ENCODE results near the gene ARCN1.

Gene ARCN1

DNA sequence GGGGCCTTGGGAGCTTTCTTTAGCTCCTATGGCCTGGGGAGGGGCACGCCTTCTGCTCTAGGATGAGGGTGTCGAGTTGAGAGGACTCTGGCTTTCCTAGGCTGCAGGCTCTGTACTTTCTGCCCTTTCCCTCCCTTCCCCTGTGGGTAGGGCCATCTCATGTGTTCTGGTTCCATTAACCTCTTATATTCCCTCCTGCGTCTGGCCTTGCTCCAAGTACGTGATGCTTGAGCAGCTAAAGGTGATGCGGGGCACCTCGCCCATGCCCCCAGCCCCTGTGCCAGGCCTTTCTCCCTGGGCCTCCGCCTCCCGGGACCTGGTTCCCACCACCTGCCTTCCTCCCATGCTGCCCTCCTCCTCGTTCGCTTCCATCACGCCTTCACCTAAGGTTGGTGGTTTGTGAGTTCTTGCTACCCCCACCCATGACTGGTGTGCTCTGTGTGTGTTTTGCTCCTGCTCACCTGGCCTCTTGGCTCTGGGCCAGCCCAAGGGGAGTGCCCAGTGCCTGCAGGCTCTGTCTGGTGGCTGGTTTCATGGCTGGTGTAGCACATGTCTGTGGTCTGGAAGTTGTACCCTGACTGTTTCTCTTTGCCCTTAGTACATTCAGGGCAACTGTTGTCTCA is 69.3 kb downstream of the ARCN1 start:
- DNase-seq: no peak

DNA sequence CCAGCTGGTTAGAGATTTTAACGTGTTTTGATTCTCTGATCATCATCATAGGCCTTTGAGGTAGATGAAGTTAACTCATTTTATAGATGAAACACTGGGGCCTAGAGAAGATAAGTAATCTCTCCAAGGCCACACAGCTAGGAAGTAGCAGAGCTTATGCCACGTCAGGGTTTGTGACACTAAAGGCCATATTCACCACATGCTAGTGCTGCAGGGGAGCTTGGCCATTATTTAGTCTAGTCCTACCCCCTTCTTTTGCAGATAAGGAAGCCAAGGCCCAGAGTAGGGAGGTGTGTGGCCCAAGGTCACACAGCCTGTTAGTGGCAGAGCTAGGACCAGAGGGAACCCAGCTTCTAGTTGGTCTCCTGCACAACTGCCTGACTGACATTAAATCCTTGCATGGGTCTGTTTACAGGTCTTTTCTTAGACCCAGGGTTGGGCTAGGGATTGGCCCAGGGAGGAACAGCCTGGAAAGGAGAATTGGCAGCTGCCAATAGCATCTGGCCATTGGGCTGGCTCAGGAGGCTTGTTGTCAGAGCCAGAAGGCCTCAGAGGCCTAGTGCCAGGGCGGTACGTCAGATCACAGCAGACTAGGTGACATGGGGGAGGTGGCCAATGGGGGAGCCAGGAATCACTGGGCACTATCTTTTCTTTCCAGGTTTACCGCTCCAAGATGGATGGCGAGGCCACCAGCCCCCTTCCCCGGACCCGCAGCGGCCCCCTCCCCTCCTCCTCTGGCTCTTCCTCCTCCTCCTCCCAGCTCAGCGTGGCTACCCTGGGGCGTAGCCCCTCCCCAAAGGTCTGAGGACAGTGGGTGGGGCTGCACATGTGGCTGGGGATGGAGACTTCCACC is 71.2 kb downstream of the ARCN1 start:
- DNase-seq: no peak

DNA sequence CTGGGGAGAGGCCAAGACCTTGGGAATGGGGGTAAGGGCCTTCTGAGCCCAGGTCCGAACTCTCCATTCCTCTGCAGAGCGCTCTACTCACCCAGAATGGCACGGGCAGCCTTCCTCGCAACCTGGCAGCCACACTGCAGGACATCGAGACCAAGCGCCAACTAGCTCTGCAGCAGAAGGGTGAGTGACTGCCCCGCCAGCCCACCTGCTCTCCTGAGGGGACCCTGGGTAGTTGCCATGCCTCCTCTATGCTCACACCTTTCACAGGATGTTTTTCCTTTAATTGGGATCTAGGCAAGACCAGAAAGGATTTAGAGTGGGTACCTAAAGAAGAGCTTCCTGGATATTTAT is 71.8 kb downstream of the ARCN1 start:
- DNase-seq: no peak

DNA sequence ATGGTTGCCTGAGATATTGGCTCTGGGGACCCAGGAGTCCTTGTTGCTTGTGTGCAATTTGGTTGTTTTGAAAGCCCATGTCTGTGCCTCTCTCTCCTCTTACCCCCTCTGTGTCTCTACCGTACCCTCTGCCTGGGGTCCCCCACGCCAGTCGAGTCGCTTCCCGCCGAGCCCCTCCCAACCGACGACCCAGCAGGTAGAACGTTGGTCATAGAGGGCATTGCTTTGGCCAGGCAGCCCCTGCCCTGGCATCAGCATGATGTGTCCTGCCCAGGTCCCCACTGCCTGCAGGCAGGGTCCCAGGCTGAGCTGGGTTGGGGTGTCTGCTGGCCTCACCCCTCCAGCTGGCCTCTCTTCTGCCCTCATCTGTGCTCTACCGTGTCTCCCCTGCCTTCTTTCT is 72.3 kb downstream of the ARCN1 start:
- DNase-seq: no peak

DNA sequence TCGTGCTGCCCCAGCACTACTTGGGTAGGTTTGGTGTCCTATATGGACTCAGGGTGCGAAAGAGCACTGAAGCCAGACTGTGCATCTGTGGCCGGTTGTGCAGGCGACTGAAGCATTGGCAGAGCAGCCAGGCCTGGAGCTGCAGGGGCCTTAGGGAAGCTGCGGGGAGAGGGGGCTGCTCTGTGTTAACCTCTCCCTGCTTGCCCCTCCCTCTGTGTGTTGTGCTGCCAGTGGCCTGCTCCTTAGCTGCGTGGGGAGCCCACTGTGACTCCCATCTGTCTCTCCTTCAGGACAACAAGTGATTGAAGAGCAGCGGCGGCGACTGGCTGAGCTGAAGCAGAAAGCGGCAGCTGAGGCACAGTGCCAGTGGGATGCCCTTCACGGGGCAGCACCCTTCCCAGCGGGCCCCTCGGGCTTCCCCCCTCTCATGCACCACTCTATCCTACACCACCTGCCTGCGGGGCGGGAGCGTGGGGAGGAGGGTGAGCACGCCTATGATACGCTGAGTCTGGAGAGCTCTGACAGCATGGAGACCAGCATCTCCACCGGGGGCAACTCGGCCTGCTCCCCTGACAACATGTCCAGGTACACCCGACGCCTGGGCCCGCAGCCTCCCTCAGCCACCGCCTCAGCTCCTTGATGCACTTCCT is 73.0 kb downstream of the ARCN1 start:
- DNase-seq: no peak

DNA sequence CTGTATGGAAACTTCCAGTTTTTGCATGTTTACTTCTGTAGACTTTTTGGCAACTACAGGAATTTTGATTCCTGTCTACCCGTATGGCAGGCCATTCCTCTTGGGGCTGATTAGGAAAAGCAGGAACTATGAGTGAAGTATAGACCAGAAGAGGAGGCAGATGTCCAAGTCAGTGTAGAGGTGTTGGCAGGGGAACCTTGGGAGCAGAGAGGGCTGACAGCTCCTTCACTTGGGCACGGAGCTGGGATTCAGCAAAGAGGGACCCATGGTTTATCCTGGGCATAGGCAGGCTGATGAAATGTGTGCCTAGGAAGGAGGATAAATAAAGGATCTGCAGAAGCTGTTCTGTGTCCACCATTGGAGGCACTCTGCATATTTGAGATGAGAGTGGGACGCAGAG is 74.2 kb downstream of the ARCN1 start:
- no peak for DNase-seq

DNA sequence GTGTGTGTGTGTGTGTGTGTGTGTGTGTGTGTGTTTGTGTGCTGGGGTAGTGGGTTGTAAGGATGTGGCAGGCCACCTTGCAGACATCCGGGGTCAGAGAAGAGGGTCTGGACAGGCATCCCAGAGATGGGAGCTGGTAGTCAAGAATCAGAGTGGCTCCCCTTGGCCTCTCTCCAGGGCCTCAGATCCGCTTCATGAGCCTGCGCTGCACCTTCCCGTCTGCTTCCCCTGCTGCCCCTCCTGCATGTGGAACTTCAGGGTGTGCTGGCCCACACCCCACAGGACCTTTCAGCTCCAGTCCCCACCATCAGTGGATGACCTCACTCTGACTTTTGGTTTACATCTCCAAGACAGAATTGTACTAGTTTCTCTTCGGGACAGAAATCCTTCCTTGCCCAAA is 76.1 kb downstream of the ARCN1 start:
- DNase-seq: no peak

DNA sequence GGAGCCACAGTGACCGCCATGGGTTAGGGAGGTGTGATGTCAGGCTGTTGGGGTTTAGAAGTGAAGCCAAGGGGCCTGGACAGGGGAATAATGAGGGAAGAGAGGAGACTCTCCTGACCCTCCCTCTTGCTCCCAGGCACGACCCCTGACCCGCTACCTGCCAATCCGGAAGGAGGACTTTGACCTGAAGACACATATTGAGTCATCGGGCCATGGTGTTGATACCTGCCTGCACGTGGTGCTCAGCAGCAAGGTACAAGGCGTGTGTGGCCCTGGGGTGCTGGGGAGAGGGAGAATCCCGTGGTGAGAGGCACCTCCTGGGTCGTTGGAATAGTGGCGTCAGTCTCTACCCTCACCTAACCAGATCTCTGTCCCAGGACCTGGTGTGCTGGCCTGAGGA is 77.7 kb downstream of the ARCN1 start:
- DNase-seq: no peak

DNA sequence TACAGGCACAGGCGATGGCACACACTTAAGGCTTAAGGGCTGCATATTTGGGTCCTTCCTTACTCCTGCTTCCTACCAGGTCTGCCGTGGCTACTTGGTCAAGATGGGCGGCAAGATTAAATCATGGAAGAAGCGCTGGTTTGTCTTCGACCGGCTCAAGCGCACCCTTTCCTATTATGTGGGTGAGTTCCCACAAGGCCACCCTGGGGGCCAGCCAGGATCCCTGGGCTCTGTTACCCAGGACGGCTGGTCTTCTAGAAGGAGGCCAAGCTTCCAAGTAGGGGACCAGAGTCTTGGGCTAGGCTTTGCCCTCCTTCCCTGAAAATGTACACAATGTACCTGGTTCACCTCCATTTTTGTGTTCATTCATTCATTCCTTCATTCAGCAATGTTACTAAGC is 78.2 kb downstream of the ARCN1 start:
- DNase-seq: no peak

DNA sequence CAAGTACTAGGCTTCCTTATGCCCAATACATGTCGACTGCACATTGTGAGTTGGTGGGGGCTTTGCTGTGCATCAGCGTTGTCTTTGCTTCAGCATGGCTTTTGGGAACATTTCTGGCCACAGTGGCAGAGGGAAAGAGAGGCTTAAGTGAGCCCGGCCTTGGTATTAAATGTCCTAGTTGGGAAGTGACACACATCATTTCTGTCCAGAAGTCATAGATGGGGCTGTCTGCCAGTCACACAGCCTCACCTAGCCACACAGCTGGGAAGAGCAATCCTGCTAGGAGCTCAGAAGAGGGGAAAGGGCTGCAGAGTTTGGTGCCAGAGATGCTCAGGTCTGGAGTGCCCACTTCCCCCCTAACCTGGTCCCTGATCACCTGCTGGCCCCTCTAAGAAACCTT is 79.6 kb downstream of the ARCN1 start:
- no peak for DNase-seq

Data from stimulated activated CD4-positive, alpha-beta T cell treated with anti-CD3 and anti-CD28 coated beads, Interleukin-12 subunit alpha, Interleukin-12 subunit beta, amount 100 ng/mL, for 4 hours (primary cell).